GM12873 (cell line): ENCODE measurements around the gene ATF3.

Experiments used
- CTCF ChIP-seq: IDR thresholded peaks from 2 replicates; pipeline ENCODE4 v1.5.1; 2012; ENCODE audit warnings: low read depth, mild to moderate bottlenecking, moderate library complexity, low read length, control low read depth; ENCODE audit not compliant: insufficient read depth; ENCODE audit errors: missing control alignments

The ATF3 gene

GRCh38 chr1:212611000-212611948, 2.7 kb downstream of the ATF3 start:
- TF ChIP-seq CTCF, result no peak

- TF ChIP-seq CTCF, result no peak
These were observed 3.7 kb downstream of the ATF3 start for GRCh38 chr1:212612041-212612961.

GRCh38 chr1:212613440-212614335, 5.1 kb downstream of the ATF3 start:
- TF ChIP-seq CTCF, result no peak

GRCh38 chr1:212614453-212615200, 6.1 kb downstream of the ATF3 start:
- TF ChIP-seq CTCF, result no peak

- no peak for TF ChIP-seq CTCF
These were observed 6.6 kb downstream of the ATF3 start for GRCh38 chr1:212615201-212615470.

- no peak for TF ChIP-seq CTCF
These were observed 10.1 kb downstream of the ATF3 start for GRCh38 chr1:212618466-212619210.
